OCI-LY3 (cell line): Measurements from ENCODE around the gene PTGER4.
A peak's percentile ranks its signal among the peaks of the same experiment; 100 is the strongest.

Experiments used
- H2AFZ ChIP-seq: fragments of 200-600, 300-600 bp; shearing (Covaris generic); 2 replicates; pipeline ENCODE4 v1.6.0; 2014; ENCODE audit warnings: antibody characterized with exemption, low read depth, low read length
- H3K27ac ChIP-seq: fragments of 200-600, 300-600 bp; sonication (generic); 2 replicates; pipeline ENCODE4 v1.5.1; 2014; ENCODE audit warnings: mild to moderate bottlenecking, low read length, moderate library complexity, mixed read lengths
- H3K27me3 ChIP-seq: fragments of 200-600, 300-600 bp; sonication (generic); 2 replicates; pipeline ENCODE4 v1.6.1; 2014; ENCODE audit warnings: low read depth, low read length, mixed read lengths
- H3K36me3 ChIP-seq: fragments of 200-600, 300-600 bp; sonication (generic); replicated peaks from 2 replicates; pipeline ENCODE3; 2014; ENCODE audit warnings: low read depth, low read length, mixed read lengths
- H3K4me1 ChIP-seq: fragments of 300-600, 200-600 bp; sonication (generic); 2 replicates; pipeline ENCODE4 v1.6.1; 2014; ENCODE audit warnings: low read length, mixed read lengths
- H3K4me2 ChIP-seq: fragments of 200-600, 300-600 bp; sonication (generic); 2 replicates; pipeline ENCODE4 v1.6.1; 2014; ENCODE audit warnings: low read length, mixed read lengths
- H3K4me3 ChIP-seq: fragments of 300-600, 200-600 bp; sonication (generic); 2 replicates; pipeline ENCODE4 v1.5.1; 2014; ENCODE audit warnings: antibody characterized with exemption, mild to moderate bottlenecking, low read length, moderate library complexity
- H3K79me2 ChIP-seq: fragments of 300-600, 200-600 bp; shearing (Covaris generic); 2 replicates; pipeline ENCODE4 v1.6.1; 2014; ENCODE audit warnings: mild to moderate bottlenecking, low read length, mixed read lengths
- H3K9ac ChIP-seq: fragments of 300-600, 200-600 bp; shearing (Covaris generic); 2 replicates; pipeline ENCODE4 v1.6.0; 2014; ENCODE audit warnings: mild to moderate bottlenecking, low read length, moderate library complexity
- H3K9me3 ChIP-seq: fragments of 200-600, 300-600 bp; shearing (Covaris generic); 2 replicates; pipeline ENCODE4 v1.6.1; 2014; ENCODE audit warnings: low read length, mixed read lengths; ENCODE audit not compliant: insufficient read depth
- H4K20me1 ChIP-seq: fragments of 200-600, 300-600 bp; sonication (generic); 2 replicates; pipeline ENCODE4 v1.6.1; 2016; ENCODE audit warnings: low read length, mixed read lengths; ENCODE audit not compliant: insufficient read depth
- EZH2phosphoT487 ChIP-seq: fragments of 200-600 bp; shearing (Covaris generic); IDR thresholded peaks from 2 replicates; pipeline ENCODE4 v1.6.1; 2018; ENCODE audit warnings: antibody characterized with exemption, mixed run types, low read depth
- TF ChIP-seq, protein P1 (sequence below): fragments of 200-600, 300-600 bp; sonication (generic); IDR thresholded peaks from 2 replicates; pipeline ENCODE4 v1.5.1; 2014; ENCODE audit warnings: antibody characterized with exemption, low read length, low read depth

PTGER4 gene

DNA sequence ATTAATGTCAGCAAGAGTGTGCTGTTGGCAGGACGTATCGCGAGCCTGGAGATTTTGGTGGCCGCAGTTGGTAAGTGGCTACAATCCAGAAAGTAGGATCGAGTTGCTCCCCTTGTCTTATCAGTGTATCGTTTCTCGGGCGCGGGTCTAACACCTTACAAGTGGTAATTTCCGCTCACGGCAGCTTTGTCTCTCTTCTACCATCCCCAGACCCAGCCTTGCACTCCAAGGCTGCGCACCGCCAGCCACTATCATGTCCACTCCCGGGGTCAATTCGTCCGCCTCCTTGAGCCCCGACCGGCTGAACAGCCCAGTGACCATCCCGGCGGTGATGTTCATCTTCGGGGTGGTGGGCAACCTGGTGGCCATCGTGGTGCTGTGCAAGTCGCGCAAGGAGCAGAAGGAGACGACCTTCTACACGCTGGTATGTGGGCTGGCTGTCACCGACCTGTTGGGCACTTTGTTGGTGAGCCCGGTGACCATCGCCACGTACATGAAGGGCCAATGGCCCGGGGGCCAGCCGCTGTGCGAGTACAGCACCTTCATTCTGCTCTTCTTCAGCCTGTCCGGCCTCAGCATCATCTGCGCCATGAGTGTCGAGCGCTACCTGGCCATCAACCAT, 1.1 kb downstream of the PTGER4 start:
- Histone ChIP-seq H3K4me1 (peaks cover 25% of the 10 kb centered on the region), H3K36me3 (peaks cover 49% of the 10 kb centered on the region), H3K27ac (peak overlapping the region; percentile 94), H3K9ac (peak overlapping the region; percentile 98), H4K20me1 (peaks cover 35% of the 10 kb centered on the region), H3K4me3 (peak overlapping the region; percentile 99), H3K27me3 (no peaks in the 10 kb centered on the region), H3K79me2 (peaks cover 68% of the 10 kb centered on the region), H3K4me2 (peak overlapping the region; percentile 94), H2AFZ (no peak overlapping the region), H3K9me3 (no peaks in the 10 kb centered on the region)
- TF ChIP-seq, protein P1, sequence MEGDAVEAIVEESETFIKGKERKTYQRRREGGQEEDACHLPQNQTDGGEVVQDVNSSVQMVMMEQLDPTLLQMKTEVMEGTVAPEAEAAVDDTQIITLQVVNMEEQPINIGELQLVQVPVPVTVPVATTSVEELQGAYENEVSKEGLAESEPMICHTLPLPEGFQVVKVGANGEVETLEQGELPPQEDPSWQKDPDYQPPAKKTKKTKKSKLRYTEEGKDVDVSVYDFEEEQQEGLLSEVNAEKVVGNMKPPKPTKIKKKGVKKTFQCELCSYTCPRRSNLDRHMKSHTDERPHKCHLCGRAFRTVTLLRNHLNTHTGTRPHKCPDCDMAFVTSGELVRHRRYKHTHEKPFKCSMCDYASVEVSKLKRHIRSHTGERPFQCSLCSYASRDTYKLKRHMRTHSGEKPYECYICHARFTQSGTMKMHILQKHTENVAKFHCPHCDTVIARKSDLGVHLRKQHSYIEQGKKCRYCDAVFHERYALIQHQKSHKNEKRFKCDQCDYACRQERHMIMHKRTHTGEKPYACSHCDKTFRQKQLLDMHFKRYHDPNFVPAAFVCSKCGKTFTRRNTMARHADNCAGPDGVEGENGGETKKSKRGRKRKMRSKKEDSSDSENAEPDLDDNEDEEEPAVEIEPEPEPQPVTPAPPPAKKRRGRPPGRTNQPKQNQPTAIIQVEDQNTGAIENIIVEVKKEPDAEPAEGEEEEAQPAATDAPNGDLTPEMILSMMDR = no peak
- TF ChIP-seq EZH2phosphoT487 = no peak

DNA sequence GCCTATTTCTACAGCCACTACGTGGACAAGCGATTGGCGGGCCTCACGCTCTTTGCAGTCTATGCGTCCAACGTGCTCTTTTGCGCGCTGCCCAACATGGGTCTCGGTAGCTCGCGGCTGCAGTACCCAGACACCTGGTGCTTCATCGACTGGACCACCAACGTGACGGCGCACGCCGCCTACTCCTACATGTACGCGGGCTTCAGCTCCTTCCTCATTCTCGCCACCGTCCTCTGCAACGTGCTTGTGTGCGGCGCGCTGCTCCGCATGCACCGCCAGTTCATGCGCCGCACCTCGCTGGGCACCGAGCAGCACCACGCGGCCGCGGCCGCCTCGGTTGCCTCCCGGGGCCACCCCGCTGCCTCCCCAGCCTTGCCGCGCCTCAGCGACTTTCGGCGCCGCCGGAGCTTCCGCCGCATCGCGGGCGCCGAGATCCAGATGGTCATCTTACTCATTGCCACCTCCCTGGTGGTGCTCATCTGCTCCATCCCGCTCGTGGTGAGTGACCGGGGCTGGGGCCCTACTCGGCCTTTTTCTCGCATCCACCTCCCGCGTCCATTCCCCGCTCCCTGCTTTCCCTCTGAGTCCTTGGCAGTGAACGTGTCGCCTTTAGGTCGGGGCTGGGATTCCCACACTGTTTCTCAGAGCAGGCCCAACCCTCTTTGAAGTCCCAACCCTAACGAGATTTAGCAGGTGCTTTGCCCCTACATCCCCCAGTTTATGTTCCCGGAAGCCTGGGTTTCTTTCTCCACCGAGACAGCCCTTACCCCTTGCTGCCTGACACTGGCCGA, 1.8 kb downstream of the PTGER4 start:
- H3K4me2 ChIP-seq = peak overlapping the region; percentile 94
- peaks cover 32% of the 10 kb centered on the region for H3K4me1 ChIP-seq
- H3K4me3 ChIP-seq = peak overlapping the region; percentile 99
- TF ChIP-seq, protein P1 = no peak
- TF ChIP-seq EZH2phosphoT487 = no peak
- peak overlapping the region; percentile 94 for H3K27ac ChIP-seq
- no peak overlapping the region for H2AFZ ChIP-seq
- H3K79me2 ChIP-seq = peaks cover 75% of the 10 kb centered on the region
- H3K9me3 ChIP-seq = no peaks in the 10 kb centered on the region
- peaks cover 42% of the 10 kb centered on the region for H4K20me1 ChIP-seq
- H3K27me3 ChIP-seq = no peaks in the 10 kb centered on the region
- peak overlapping the region; percentile 98 for H3K9ac ChIP-seq
- peaks cover 56% of the 10 kb centered on the region for H3K36me3 ChIP-seq

DNA sequence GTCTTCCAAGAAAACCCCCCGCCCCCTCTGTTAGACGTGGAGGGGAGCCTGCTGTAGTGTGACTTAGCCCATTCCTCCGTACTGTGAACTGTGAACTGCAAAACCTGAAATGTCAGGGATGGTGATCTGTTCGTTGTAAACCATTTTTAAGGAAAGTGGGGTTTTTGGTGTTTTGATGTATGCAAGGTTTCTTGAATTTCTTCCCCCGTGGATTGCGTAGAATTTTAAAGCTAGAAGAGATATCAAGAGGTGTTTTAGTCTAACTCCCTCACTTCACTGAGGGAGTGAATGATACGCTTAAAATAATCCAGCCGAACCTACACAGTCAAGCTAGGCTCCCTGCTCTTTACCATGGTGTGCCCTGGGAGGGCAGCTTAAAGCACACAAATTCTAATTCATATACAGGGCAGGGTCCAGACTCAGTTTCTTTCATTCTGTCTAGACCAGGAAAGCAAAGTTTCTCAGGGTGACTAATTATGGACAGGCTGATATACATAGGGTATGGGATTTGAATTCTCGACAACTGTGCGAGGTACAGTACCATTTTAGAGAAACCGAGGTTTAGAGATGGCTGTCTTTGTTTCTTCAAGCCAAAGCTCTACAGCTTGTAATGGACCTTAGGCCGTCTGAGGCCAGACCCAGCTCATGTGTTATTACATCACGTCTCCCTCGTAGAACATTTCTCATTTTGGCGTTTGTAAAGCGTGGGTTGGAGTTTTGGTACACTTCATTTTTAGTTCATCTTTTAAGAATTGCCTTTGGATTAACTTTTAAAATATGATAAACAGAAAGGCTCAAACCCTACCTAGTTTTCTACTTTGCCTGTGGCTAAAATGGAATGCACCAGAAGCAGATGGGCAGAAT, 2.7 kb downstream of the PTGER4 start:
- peaks cover 31% of the 10 kb centered on the region for H3K4me1 ChIP-seq
- H3K79me2 ChIP-seq = peaks cover 83% of the 10 kb centered on the region
- no peaks in the 10 kb centered on the region for H3K9me3 ChIP-seq
- peak overlapping the region; percentile 94 for H3K4me2 ChIP-seq
- peak overlapping the region; percentile 94 for H3K27ac ChIP-seq
- H3K27me3 ChIP-seq = no peaks in the 10 kb centered on the region
- no peak overlapping the region for H2AFZ ChIP-seq
- peak overlapping the region; percentile 98 for H3K9ac ChIP-seq
- peaks cover 56% of the 10 kb centered on the region for H3K36me3 ChIP-seq
- TF ChIP-seq, protein P1 = no peak
- TF ChIP-seq EZH2phosphoT487 = no peak
- peak overlapping the region; percentile 99 for H3K4me3 ChIP-seq
- H4K20me1 ChIP-seq = peaks cover 48% of the 10 kb centered on the region

DNA sequence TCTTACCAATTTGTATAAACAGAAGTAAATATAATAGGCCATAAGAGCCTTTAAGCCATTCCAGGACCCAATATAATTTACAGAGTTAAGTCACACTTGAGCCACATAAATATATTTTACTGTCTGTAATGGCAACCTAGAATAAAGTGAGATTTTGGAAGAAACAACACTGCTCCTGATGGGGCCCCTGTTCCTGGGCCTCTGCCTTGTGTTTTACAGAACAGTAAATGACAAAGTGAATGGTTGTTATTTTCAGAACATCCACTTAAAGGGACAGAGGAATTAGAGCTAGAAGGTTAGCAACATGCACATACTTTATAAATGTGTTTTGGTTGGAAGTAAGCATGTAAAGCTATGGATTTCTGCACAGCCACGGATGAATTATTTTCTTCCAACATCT, 3.6 kb downstream of the PTGER4 start:
- H3K27ac ChIP-seq = peak overlapping the region; percentile 94
- no peaks in the 10 kb centered on the region for H3K27me3 ChIP-seq
- peaks cover 63% of the 10 kb centered on the region for H3K36me3 ChIP-seq
- peak overlapping the region; percentile 99 for H3K4me3 ChIP-seq
- peaks cover 90% of the 10 kb centered on the region for H3K79me2 ChIP-seq
- H3K9ac ChIP-seq = peak overlapping the region; percentile 98
- TF ChIP-seq, protein P1 = no peak
- H3K9me3 ChIP-seq = no peaks in the 10 kb centered on the region
- peaks cover 57% of the 10 kb centered on the region for H4K20me1 ChIP-seq
- no peak overlapping the region for H2AFZ ChIP-seq
- peaks cover 31% of the 10 kb centered on the region for H3K4me1 ChIP-seq
- H3K4me2 ChIP-seq = peak overlapping the region; percentile 94
